ENCODE results near the gene ZNF573.
A peak's percentile ranks its signal among the peaks of the same experiment; 100 is the strongest.

DNA sequence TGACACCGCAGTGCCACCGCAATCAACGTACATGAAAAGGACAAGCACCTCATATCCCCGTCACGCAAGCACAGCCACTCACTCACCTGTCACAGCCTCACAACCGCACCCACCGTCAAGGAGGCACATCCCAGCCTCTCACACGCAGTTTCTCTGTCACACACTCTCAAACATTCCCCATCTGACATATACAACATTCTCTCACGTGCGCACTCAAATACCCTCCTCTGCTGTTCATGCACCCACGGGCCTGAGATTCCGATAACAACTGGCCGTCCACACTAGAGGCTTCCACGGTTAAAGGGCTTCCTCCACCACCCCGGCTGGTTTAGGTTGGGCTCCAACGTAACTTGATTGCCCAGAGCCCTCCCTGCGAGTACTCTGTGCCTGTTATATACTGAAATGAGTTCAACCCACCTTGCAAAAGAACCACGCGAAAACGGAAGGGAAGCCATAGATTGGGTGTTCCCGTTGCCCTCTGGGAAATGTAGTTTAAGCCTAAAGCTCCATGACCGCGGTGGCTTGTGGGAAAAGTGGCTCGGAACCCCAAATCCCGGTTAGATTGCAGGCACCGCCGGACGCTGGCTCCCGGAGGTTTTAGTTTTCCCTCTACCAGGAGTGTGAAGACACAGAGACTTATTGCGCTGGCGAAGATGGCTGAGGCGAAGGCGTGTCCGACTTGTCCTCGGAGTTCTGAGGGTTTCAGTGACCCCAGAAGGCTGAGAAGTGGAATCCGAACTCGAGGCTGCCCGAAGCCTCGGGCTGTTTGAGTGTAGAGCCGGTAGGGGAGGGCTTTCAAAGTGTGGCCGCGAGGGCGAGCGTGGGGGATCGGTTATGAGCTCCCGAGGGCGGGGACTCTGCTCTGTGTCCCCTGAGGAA is at the start of gene ZNF573:
- TF ChIP-seq, protein P1, sequence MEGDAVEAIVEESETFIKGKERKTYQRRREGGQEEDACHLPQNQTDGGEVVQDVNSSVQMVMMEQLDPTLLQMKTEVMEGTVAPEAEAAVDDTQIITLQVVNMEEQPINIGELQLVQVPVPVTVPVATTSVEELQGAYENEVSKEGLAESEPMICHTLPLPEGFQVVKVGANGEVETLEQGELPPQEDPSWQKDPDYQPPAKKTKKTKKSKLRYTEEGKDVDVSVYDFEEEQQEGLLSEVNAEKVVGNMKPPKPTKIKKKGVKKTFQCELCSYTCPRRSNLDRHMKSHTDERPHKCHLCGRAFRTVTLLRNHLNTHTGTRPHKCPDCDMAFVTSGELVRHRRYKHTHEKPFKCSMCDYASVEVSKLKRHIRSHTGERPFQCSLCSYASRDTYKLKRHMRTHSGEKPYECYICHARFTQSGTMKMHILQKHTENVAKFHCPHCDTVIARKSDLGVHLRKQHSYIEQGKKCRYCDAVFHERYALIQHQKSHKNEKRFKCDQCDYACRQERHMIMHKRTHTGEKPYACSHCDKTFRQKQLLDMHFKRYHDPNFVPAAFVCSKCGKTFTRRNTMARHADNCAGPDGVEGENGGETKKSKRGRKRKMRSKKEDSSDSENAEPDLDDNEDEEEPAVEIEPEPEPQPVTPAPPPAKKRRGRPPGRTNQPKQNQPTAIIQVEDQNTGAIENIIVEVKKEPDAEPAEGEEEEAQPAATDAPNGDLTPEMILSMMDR (IDR thresholded peaks at IDR 0.05; ENCODE audit: low read depth, low read length): no peak
- TF ChIP-seq POLR2A (IDR thresholded peaks at IDR 0.05; ENCODE audit: extremely low read depth, insufficient read length): peak; percentile 44

Data from NB4 (cell line).